Neural cell (in vitro differentiated cells): ENCODE measurements around the gene DCBLD1.

Source experiments
- CTCF ChIP-seq: fragments of 450-650 bp; IDR thresholded peaks from 2 replicates; pipeline ENCODE4 v1.5.1; 2014; ENCODE audit warnings: antibody characterized with exemption, mild to moderate bottlenecking, moderate library complexity; ENCODE audit not compliant: poor library complexity, severe bottlenecking
- RAD21 ChIP-seq: fragments of 450-650 bp; conservative IDR thresholded peaks from 2 replicates; pipeline ENCODE4 v1.6.1; 2014; ENCODE audit warnings: antibody characterized with exemption, mild to moderate bottlenecking, moderate library complexity
- REST ChIP-seq: IDR thresholded peaks from 2 replicates; pipeline ENCODE4 v1.6.1; 2012; ENCODE audit warnings: borderline replicate concordance
- TAF1 ChIP-seq: IDR thresholded peaks from 2 replicates; pipeline ENCODE4 v1.6.1; 2012; ENCODE audit warnings: low read depth

GRCh38 chr6:117498159-117498558, 15.7 kb downstream of the DCBLD1 start:
- no peak for TF ChIP-seq TAF1
- TF ChIP-seq CTCF = no peak
- TF ChIP-seq RAD21 = no peak
- TF ChIP-seq REST = no peak
